ENCODE results near the gene WWOX. TPM values are rescaled to one million over a fixed set of nuclear protein-coding genes. Genes with fewer than 3 reads are reported as not detected.

Gene WWOX
- total RNA-seq, 1 experiment from 2014 or later, result 15.6 TPM

GRCh38 chr16:79143026-79143425, 1043.6 kb downstream of the WWOX start:
- no peak overlapping the region for H2BK120ac ChIP-seq (ENCODE audit: low read depth, low read length, poor library complexity, severe bottlenecking)
- no peak overlapping the region for H2BK12ac ChIP-seq (ENCODE audit: insufficient read length, low read depth, low read length)
- H2BK15ac ChIP-seq (ENCODE audit: low read depth, low read length), result no peak overlapping the region
- H3K9me3 ChIP-seq (ENCODE audit: control insufficient read depth, low read depth, low read length), result no peaks in the 10 kb centered on the region
- no peaks in the 10 kb centered on the region for H4K20me1 ChIP-seq (ENCODE audit: control insufficient read depth, insufficient read depth, insufficient read length)
- H3K56ac ChIP-seq (ENCODE audit: insufficient read length, low read depth, low read length), result no peak overlapping the region
- no peaks in the 10 kb centered on the region; the same call in 1 of the 2 replicates for H3K4me1 ChIP-seq (ENCODE audit: insufficient read depth, low read length)
- no peak overlapping the region for H4K91ac ChIP-seq (ENCODE audit: insufficient read length, low read depth, low read length)
- H3K27me3 ChIP-seq (ENCODE audit: insufficient read depth, low read length), result no peaks in the 10 kb centered on the region
- WGBS (ENCODE audit: extremely low coverage, insufficient read length, low lambda C conversion rate), result no CpG with 5 or more reads among the region's 2 CpGs
- no peak overlapping the region for H3K18ac ChIP-seq (ENCODE audit: insufficient read length, low read depth, low read length)
- H3K27ac ChIP-seq (ENCODE audit: insufficient read length, low read depth, low read length), result no peak overlapping the region
- H3K36me3 Mint-ChIP-seq (ENCODE audit: insufficient read depth in 1 of 3, low read depth in 3 of 3), result no peaks in the 10 kb centered on the region
- no peak overlapping the region for H3K9ac ChIP-seq (ENCODE audit: extremely low read depth, insufficient read length, low read length)
- no peak overlapping the region for H3K4me3 Mint-ChIP-seq
- no peaks in the 10 kb centered on the region; a peak in 1 of 5 replicates for H3K9me3 Mint-ChIP-seq
- H3K4ac ChIP-seq (ENCODE audit: low read depth, low read length), result no peak overlapping the region
- H3K23ac ChIP-seq (ENCODE audit: insufficient read length, low read depth, low read length), result no peak overlapping the region
- no peak overlapping the region for H3T11ph ChIP-seq (ENCODE audit: low read length)
- DNase-seq, result no peak
- no peaks in the 10 kb centered on the region for H3K79me1 ChIP-seq (ENCODE audit: insufficient read depth, low read depth, low read length, poor library complexity, severe bottlenecking)
- H2BK20ac ChIP-seq (ENCODE audit: low read depth, low read length, poor library complexity, severe bottlenecking), result no peak overlapping the region
- H4K5ac ChIP-seq (ENCODE audit: insufficient read length, low read depth, low read length), result no peak overlapping the region
- no peak overlapping the region for H4K8ac ChIP-seq (replicated peaks; ENCODE audit: insufficient read length, low read depth, low read length)
- peak; percentile 19; the same call in 1 of the 3 replicates for TF ChIP-seq CTCF (conservative IDR thresholded peaks at IDR 0.05)
- H3K4me1 Mint-ChIP-seq, result peaks cover 9 to 16% of the 10 kb centered on the region in 2 experiments
- no peak overlapping the region for H3K27ac Mint-ChIP-seq
- no peak overlapping the region for H2BK5ac ChIP-seq (ENCODE audit: insufficient read length, low read length)
- H3K79me2 ChIP-seq (ENCODE audit: insufficient read depth, low read length), result no peaks in the 10 kb centered on the region
- no peak overlapping the region for H3K4me2 ChIP-seq (ENCODE audit: insufficient read depth, insufficient read length, low read length)
- H3K27me3 Mint-ChIP-seq (ENCODE audit: low read depth), result no peaks in the 10 kb centered on the region
- no peak overlapping the region for H3K14ac ChIP-seq (ENCODE audit: insufficient read depth, low read length)
- H2AFZ ChIP-seq (ENCODE audit: low read length), result no peak overlapping the region
- no peaks in the 10 kb centered on the region for H3K23me2 ChIP-seq (ENCODE audit: insufficient read length, low read depth, low read length, poor library complexity, severe bottlenecking)
- H2AK5ac ChIP-seq (ENCODE audit: insufficient read length, low read length), result no peak overlapping the region
